Stomach (tissue), 9 donors: ENCODE measurements around the gene SUN5. TPM values are rescaled to one million over a fixed set of nuclear protein-coding genes. Genes with fewer than 3 reads are reported as not detected.

Source experiments
- DNase-seq, 2 donors: peaks; one replicate each; pipeline versions ENCODE4 v3.0.0 to v3.0.0-alpha.2; 2013 to 2019
- H3K27ac ChIP-seq, 5 donors: fragments of 200-600 bp in 4 of 5; sonication (generic) in 4 of 5; one replicate each; pipeline ENCODE4 v1.5.1; 2013 to 2019; ENCODE audit warnings: mild to moderate bottlenecking in 1 of 5, moderate library complexity in 1 of 5
- H3K27me3 ChIP-seq, 3 donors: fragments of 200-600 bp; sonication (generic); one replicate each; pipeline ENCODE4 v1.5.1; 2017 to 2019; ENCODE audit warnings: mixed run types in 1 of 3
- H3K36me3 ChIP-seq, 4 donors: fragments of 200-600 bp; sonication (generic); 1 replicate in 3 of 4; 2 replicates in 1 of 4; pipeline ENCODE4 v1.5.1; 2016 to 2019
- H3K4me1 ChIP-seq, 4 donors: fragments of 200-600 bp; sonication (generic); one replicate each; pipeline ENCODE4 v1.5.1; 2016 to 2019
- H3K4me3 ChIP-seq, 4 donors: fragments of 200-600 bp; sonication (generic) in 3 of 4; one replicate each; pipeline ENCODE4 v1.5.1; 2016 to 2019; ENCODE audit warnings: mild to moderate bottlenecking in 1 of 4
- H3K9me3 ChIP-seq, 4 donors: fragments of 200-600 bp; sonication (generic); one replicate each; pipeline ENCODE4 v1.5.1; 2016 to 2019
- EP300 ChIP-seq: sonication (generic); formaldehyde crosslinking; IDR thresholded peaks from one replicate; pipeline ENCODE4 v1.6.1; 2017; ENCODE audit warnings: antibody characterized with exemption
- POLR2A ChIP-seq, 4 donors: fragments of 450-650 bp; IDR thresholded peaks; one replicate each; pipeline ENCODE4 v1.6.1; 2016; ENCODE audit warnings: antibody characterized with exemption in 4 of 4, control low read depth in 2 of 4, mild to moderate bottlenecking in 1 of 4, moderate library complexity in 1 of 4
- POLR2AphosphoS5 ChIP-seq, 3 donors: sonication (generic); formaldehyde crosslinking; IDR thresholded peaks; one replicate each; pipeline ENCODE4 v1.6.1; 2016; ENCODE audit warnings: antibody characterized with exemption in 3 of 3
- WGBS, 5 donors: extraction: QIAGEN DNeasy Blood & Tissue Kit in 3 of 5; methylation state at CpG; one replicate each; pipeline versions ENCODE4 v1.1.5 to v1.1.7; 2013 to 2018; 5-methylcytosine and 5-hydroxymethylcytosine counted together
- intact Hi-C: fragments of 100-400 bp; cut with DNase I; formaldehyde crosslinking; loops from one replicate; pipeline ENCODE4 v1.15.1; 2023; ENCODE audit warnings: low total_unique reads
- polyA plus RNA-seq, 3 donors: library from polyadenylated mRNA; stranded (reverse); fragments of 200-250 nt; gene quantifications; one replicate each; pipeline ENCODE4 v1.2.3, GENCODE V29; 2013
- total RNA-seq, 5 donors: library from RNA; depleted of rRNA; stranded (reverse); fragments of >200 nt; gene quantifications; one replicate each; pipeline versions ENCODE4 v1.1.0 to v1.2.3, GENCODE V29; 2014 to 2016
- TF ChIP-seq, protein P1 (sequence below), 7 experiments: fragments of 450-650 bp in 4 of 7; fragments of 200-600 bp in 3 of 7; sonication (generic) in 3 of 7; IDR thresholded peaks; one replicate each; pipeline ENCODE4 v1.5.1; 2016 to 2019; ENCODE audit warnings: antibody characterized with exemption in 7 of 7, control low read depth in 2 of 7, mild to moderate bottlenecking in 1 of 7
- donor health status: healthy with polysubstance abuse.
- donor health status: Bipolar disorder and iron deficiency.
- donor health status: healthy.

Gene SUN5
- total and polyA plus RNA-seq, 8 donors, result not detected

DNA sequence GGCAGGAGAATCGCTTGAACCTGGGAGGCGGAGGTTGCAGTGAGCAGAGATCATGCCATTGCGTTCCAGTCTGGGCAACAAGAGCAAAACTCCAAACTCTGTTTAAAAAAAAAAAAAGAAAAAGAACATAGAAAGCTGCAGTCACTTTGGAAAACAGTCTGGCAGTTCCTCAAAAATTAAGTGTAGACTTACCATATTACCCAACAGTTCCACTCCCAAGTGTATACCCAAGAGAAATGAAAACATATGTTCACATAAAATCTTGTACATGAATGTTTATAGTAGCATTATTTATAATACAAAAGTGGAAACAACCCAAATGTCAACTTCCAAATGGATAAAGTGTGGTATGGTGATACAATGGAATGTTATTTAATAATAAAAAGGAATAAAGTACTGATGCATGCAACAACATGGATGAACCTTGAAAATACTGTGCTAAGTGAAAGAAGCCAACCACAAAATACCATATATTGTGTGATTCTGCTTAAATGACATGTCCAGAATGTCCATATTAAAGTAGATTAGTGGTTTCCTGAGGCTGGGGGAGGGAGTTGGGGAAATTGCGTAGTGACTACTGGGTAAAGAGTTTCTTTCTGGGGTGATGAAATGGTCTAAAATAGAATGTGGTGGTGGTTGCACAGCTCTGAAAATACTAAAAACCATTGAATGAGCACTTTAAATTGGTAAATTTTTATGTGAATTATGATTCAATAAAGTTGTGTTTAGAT, 62.9 kb downstream of the SUN5 start:
- H3K27me3 ChIP-seq, result peaks cover 0 to 3% (median 0%) of the 10 kb centered on the region in 3 donors
- no peak for TF ChIP-seq POLR2AphosphoS5 (IDR thresholded peaks at IDR 0.05)
- no peak overlapping the region for H3K27ac ChIP-seq
- no peak for DNase-seq
- no peak overlapping the region for H3K4me3 ChIP-seq
- H3K36me3 ChIP-seq, result no peaks in the 10 kb centered on the region
- intact Hi-C loops, result no loop called here
- peaks cover 0 to 16% (median 6%) of the 10 kb centered on the region in 4 donors for H3K9me3 ChIP-seq
- no peaks in the 10 kb centered on the region for H3K4me1 ChIP-seq
- WGBS, 5 donors, result 70 to 87% (median 80%) methylated on average over 4 of the region's 4 CpGs

DNA sequence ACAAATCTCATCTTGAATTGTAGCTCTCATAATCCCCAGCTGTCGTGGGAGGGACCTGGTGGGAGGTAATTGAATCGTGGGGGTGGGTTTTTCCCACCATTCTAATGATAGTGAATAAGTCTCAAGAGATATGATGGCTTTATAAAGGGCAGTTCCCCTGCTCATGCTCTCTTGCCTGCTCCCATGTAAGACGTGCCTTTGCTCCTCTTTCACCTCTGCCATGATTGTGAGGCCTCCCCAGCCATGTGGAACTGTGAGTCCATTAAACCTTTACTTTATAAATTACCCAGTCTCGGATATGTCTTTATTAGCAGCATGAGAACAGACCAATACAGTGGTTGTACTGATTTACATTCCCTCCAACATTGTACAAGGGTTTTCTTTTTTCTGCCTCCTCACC, 69.7 kb downstream of the SUN5 start:
- WGBS, 5 donors, result 52 to 67% (median 65%) methylated on average over 4 of the region's 4 CpGs
- H3K9me3 ChIP-seq, result peaks cover 0 to 7% (median 0%) of the 10 kb centered on the region in 4 donors
- intact Hi-C loops, result no loop called here
- TF ChIP-seq EP300 (no peak), POLR2AphosphoS5 (IDR thresholded peaks at IDR 0.05) (no peak), POLR2A (IDR thresholded peaks at IDR 0.05) (no peak)
- TF ChIP-seq, protein P1, sequence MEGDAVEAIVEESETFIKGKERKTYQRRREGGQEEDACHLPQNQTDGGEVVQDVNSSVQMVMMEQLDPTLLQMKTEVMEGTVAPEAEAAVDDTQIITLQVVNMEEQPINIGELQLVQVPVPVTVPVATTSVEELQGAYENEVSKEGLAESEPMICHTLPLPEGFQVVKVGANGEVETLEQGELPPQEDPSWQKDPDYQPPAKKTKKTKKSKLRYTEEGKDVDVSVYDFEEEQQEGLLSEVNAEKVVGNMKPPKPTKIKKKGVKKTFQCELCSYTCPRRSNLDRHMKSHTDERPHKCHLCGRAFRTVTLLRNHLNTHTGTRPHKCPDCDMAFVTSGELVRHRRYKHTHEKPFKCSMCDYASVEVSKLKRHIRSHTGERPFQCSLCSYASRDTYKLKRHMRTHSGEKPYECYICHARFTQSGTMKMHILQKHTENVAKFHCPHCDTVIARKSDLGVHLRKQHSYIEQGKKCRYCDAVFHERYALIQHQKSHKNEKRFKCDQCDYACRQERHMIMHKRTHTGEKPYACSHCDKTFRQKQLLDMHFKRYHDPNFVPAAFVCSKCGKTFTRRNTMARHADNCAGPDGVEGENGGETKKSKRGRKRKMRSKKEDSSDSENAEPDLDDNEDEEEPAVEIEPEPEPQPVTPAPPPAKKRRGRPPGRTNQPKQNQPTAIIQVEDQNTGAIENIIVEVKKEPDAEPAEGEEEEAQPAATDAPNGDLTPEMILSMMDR (IDR thresholded peaks at IDR 0.05), result no peak
- H3K27me3 ChIP-seq, result no peaks in the 10 kb centered on the region
- no peak overlapping the region for H3K27ac ChIP-seq
- H3K4me1 ChIP-seq, result no peaks in the 10 kb centered on the region
- no peaks in the 10 kb centered on the region for H3K36me3 ChIP-seq
- no peak for DNase-seq
- H3K4me3 ChIP-seq, result no peak overlapping the region

Other genes starting within 250 kb of the SUN5 start
- gene DNMT3B, start 242.0 kb downstream of the SUN5 start, total RNA-seq, result 10 to 100 TPM in 1 of 5 donors, 1 to 10 TPM in 2, not detected in 2; 1.0 to 17.0 (median 1.1) TPM
- under 1 TPM; 0.31 to 0.73 (median 0.31) TPM for gene DNMT3B, start 242.0 kb downstream of the SUN5 start, polyA plus RNA-seq
- gene MAPRE1, start 184.5 kb downstream of the SUN5 start, total RNA-seq, result 100 to 1,000 TPM in 1 of 5 donors, 10 to 100 TPM in 4; 24.5 to 143 (median 62.2) TPM
- gene MAPRE1, start 184.5 kb downstream of the SUN5 start, polyA plus RNA-seq, result 10 to 100 TPM; 26.3 to 57.9 (median 49.7) TPM
- gene EFCAB8, start 145.5 kb downstream of the SUN5 start, total RNA-seq, result under 1 TPM in 2 of 5 donors, not detected in 3; 0.18 to 0.45 TPM
- gene EFCAB8, start 145.5 kb downstream of the SUN5 start, polyA plus RNA-seq, result not detected
- not detected for gene BPIFB2, start 3.3 kb upstream of the SUN5 start, total RNA-seq
- gene BPIFB2, start 3.3 kb upstream of the SUN5 start, polyA plus RNA-seq, result 1 to 10 TPM in 1 of 3 donors, not detected in 2; 3.3 TPM
- not detected for gene BPIFB6, start 27.2 kb upstream of the SUN5 start, total RNA-seq
- not detected for gene BPIFB6, start 27.2 kb upstream of the SUN5 start, polyA plus RNA-seq
- gene BPIFB3, start 49.5 kb upstream of the SUN5 start, total RNA-seq, result not detected
- gene BPIFB3, start 49.5 kb upstream of the SUN5 start, polyA plus RNA-seq, result not detected
- not detected for gene BPIFB4, start 75.2 kb upstream of the SUN5 start, total RNA-seq
- not detected for gene BPIFB4, start 75.2 kb upstream of the SUN5 start, polyA plus RNA-seq
- gene BPIFA2, start 163.7 kb upstream of the SUN5 start, total RNA-seq, result not detected
- not detected for gene BPIFA2, start 163.7 kb upstream of the SUN5 start, polyA plus RNA-seq
- gene BPIFA3, start 212.9 kb upstream of the SUN5 start, total RNA-seq, result not detected
- not detected for gene BPIFA3, start 212.9 kb upstream of the SUN5 start, polyA plus RNA-seq
- gene BPIFA1, start 231.6 kb upstream of the SUN5 start, total RNA-seq, result under 1 TPM in 1 of 5 donors, not detected in 4; 0.72 TPM
- not detected for gene BPIFA1, start 231.6 kb upstream of the SUN5 start, polyA plus RNA-seq